Liver (tissue), 9 donors: ENCODE results near the gene SLC26A1. TPM values are rescaled to one million over a fixed set of nuclear protein-coding genes. Genes with fewer than 3 reads are reported as not detected.

Experiments used
- DNase-seq: peaks from one replicate; pipeline ENCODE4 v3.0.0-alpha.2; 2017; ENCODE audit warnings: low spot score
- H3K27ac ChIP-seq, 2 donors: one replicate each; pipeline ENCODE4 v1.7.0; 2013; ENCODE audit warnings: inconsistent platforms in 2 of 2, low read length in 2 of 2, control low read depth in 1 of 2, low read depth in 1 of 2, mild to moderate bottlenecking in 1 of 2
- H3K27me3 ChIP-seq, 4 donors: one replicate each; pipeline versions ENCODE4 v1.6.1 to v1.7.0; 2013; ENCODE audit warnings: low read length in 3 of 4, inconsistent platforms in 1 of 4, mild to moderate bottlenecking in 1 of 4, moderate library complexity in 1 of 4; ENCODE audit not compliant: control insufficient read depth in 4 of 4, insufficient read depth in 4 of 4
- H3K36me3 ChIP-seq, 4 donors: one replicate each; pipeline versions ENCODE4 v1.6.1 to v1.7.0; 2013; ENCODE audit warnings: low read length in 3 of 4, mild to moderate bottlenecking in 3 of 4, low read depth in 1 of 4, moderate library complexity in 1 of 4; ENCODE audit not compliant: control insufficient read depth in 4 of 4, insufficient read depth in 3 of 4
- H3K4me1 ChIP-seq, 4 donors: one replicate each; pipeline versions ENCODE4 v1.6.1 to v1.7.0; 2013; ENCODE audit warnings: low read length in 3 of 4, mild to moderate bottlenecking in 3 of 4, moderate library complexity in 1 of 4; ENCODE audit not compliant: control insufficient read depth in 4 of 4, insufficient read depth in 4 of 4
- H3K4me3 ChIP-seq, 3 donors: one replicate each; pipeline versions ENCODE4 v1.6.1 to v1.7.0; 2013; ENCODE audit warnings: low read length in 3 of 3, control low read depth in 1 of 3, low read depth in 1 of 3, mild to moderate bottlenecking in 1 of 3
- H3K9ac ChIP-seq, 2 donors: one replicate each; pipeline ENCODE4 v1.7.0; 2013; ENCODE audit warnings: low read length in 2 of 2, mild to moderate bottlenecking in 2 of 2, moderate library complexity in 2 of 2, control low read depth in 1 of 2, low read depth in 1 of 2
- H3K9me3 ChIP-seq, 4 donors: one replicate each; pipeline versions ENCODE4 v1.6.1 to v1.7.0; 2013; ENCODE audit warnings: low read length in 3 of 4; ENCODE audit not compliant: control insufficient read depth in 4 of 4
- ATF3 ChIP-seq: IDR thresholded peaks from 2 replicates; pipeline ENCODE4 v1.6.1; 2016; ENCODE audit warnings: antibody characterized with exemption
- CTCF ChIP-seq: fragments of 150-350 bp; IDR thresholded peaks from 2 replicates; pipeline ENCODE4 v1.5.1; 2017; ENCODE audit warnings: improper control_type of control experiment, low read depth, low read length; ENCODE audit not compliant: missing input control
- EGR1 ChIP-seq, 2 donors: IDR thresholded peaks; 2 replicates each; pipeline ENCODE4 v1.6.1; 2016 to 2018; ENCODE audit warnings: antibody characterized with exemption in 2 of 2, low read depth in 2 of 2
- FOXA1 ChIP-seq: IDR thresholded peaks from 2 replicates; pipeline ENCODE4 v1.6.1; 2016; ENCODE audit warnings: antibody characterized with exemption
- FOXA2 ChIP-seq: IDR thresholded peaks from 2 replicates; pipeline ENCODE4 v1.6.1; 2016; ENCODE audit warnings: antibody characterized with exemption
- GABPA ChIP-seq, 2 donors: IDR thresholded peaks in 1 of 2; conservative IDR thresholded peaks in 1 of 2; 2 replicates each; pipeline ENCODE4 v1.6.1; 2016; ENCODE audit warnings: antibody characterized with exemption in 2 of 2, mild to moderate bottlenecking in 1 of 2, moderate library complexity in 1 of 2
- HNF4A ChIP-seq, 2 donors: conservative IDR thresholded peaks; 2 replicates each; pipeline ENCODE4 v1.6.1; 2016; ENCODE audit warnings: antibody characterized with exemption in 2 of 2, mild to moderate bottlenecking in 2 of 2
- HNF4G ChIP-seq: IDR thresholded peaks from 2 replicates; pipeline ENCODE4 v1.6.1; 2016; ENCODE audit warnings: antibody characterized with exemption
- JUND ChIP-seq, 2 donors: IDR thresholded peaks; 2 replicates each; pipeline ENCODE4 v1.6.1; 2016; ENCODE audit warnings: antibody characterized with exemption in 2 of 2
- MAX ChIP-seq: IDR thresholded peaks from 2 replicates; pipeline ENCODE4 v1.6.1; 2016; ENCODE audit warnings: antibody characterized with exemption
- NR2F2 ChIP-seq: IDR thresholded peaks from 2 replicates; pipeline ENCODE4 v1.6.1; 2016; ENCODE audit warnings: antibody characterized with exemption
- RAD21 ChIP-seq, 2 donors: IDR thresholded peaks; 2 replicates each; pipeline ENCODE4 v1.6.1; 2016; ENCODE audit warnings: antibody characterized with exemption in 2 of 2, mild to moderate bottlenecking in 2 of 2
- REST ChIP-seq: IDR thresholded peaks from 2 replicates; pipeline ENCODE4 v1.6.1; 2016; ENCODE audit warnings: antibody characterized with exemption, mild to moderate bottlenecking
- RXRA ChIP-seq, 2 donors: IDR thresholded peaks; 2 replicates each; pipeline ENCODE4 v1.6.1; 2017 to 2018; ENCODE audit warnings: antibody characterized with exemption in 2 of 2, mild to moderate bottlenecking in 1 of 2
- SP1 ChIP-seq: IDR thresholded peaks from 2 replicates; pipeline ENCODE4 v1.6.1; 2018; ENCODE audit warnings: antibody characterized with exemption, mild to moderate bottlenecking
- TAF1 ChIP-seq: conservative IDR thresholded peaks from 2 replicates; pipeline ENCODE4 v1.6.1; 2016; ENCODE audit warnings: antibody characterized with exemption, mild to moderate bottlenecking
- YY1 ChIP-seq: IDR thresholded peaks from 2 replicates; pipeline ENCODE4 v1.6.1; 2016; ENCODE audit warnings: antibody characterized with exemption, mild to moderate bottlenecking
- WGBS: extraction: QIAGEN DNeasy Blood & Tissue Kit; methylation state at CpG from one replicate; pipeline ENCODE4 v1.1.7; 2013; 5-methylcytosine and 5-hydroxymethylcytosine counted together
- polyA plus RNA-seq, 2 donors: library from polyadenylated mRNA; stranded (reverse) in 1 of 2; unstranded in 1 of 2; fragments of 200-250 nt in 1 of 2; fragments of >200 nt in 1 of 2; fragmentation: Nextera tagmentation in 1 of 2; extraction: Ambion mirVana in 1 of 2; gene quantifications; one replicate each; pipeline versions ENCODE4 v1.2.1 to v1.2.3, GENCODE V29; 2013 to 2015
- total RNA-seq, 2 donors: library from RNA; depleted of rRNA; stranded (reverse); fragments of >200 nt; gene quantifications; one replicate each; pipeline ENCODE4 v1.2.3, GENCODE V29; 2014
- donor health status: healthy.
- donor health status: healthy.
- donor health status: healthy.
- donor health status: healthy.
- donor health status: healthy.

The SLC26A1 gene
- total and polyA plus RNA-seq, 4 donors = 5.1 to 41.0 (median 26.3) TPM

GRCh38 chr4:966266-967112, 26.7 kb downstream of the SLC26A1 start:
- peaks cover 0 to 3% (median under 1%) of the 10 kb centered on the region in 4 donors for H3K4me1 ChIP-seq
- WGBS = 93% methylated on average over 48 of the region's 48 CpGs
- no peak for DNase-seq
- peaks cover 0 to 23% (median 2%) of the 10 kb centered on the region in 4 donors for H3K36me3 ChIP-seq
- no peaks in the 10 kb centered on the region for H3K9me3 ChIP-seq
- no peak overlapping the region for H3K27ac ChIP-seq
- no peak overlapping the region for H3K9ac ChIP-seq
- no peak overlapping the region for H3K4me3 ChIP-seq
- no peak for TF ChIP-seq GABPA (IDR thresholded peaks at IDR 0.05 in 1 of 2, conservative IDR thresholded peaks at IDR 0.05 in 1 of 2)
- no peak for TF ChIP-seq HNF4A (conservative IDR thresholded peaks at IDR 0.05)
- no peak for TF ChIP-seq EGR1 (IDR thresholded peaks at IDR 0.05; ENCODE audit: low read depth in 2 of 2)
- TF ChIP-seq SP1 = no peak
- no peak for TF ChIP-seq NR2F2
- no peak for TF ChIP-seq YY1
- TF ChIP-seq RXRA (IDR thresholded peaks at IDR 0.05) = no peak
- TF ChIP-seq TAF1 = no peak
- TF ChIP-seq REST = no peak
- no peak for TF ChIP-seq ATF3
- TF ChIP-seq FOXA1 = no peak
- TF ChIP-seq CTCF = no peak
- TF ChIP-seq HNF4G = no peak
- TF ChIP-seq FOXA2 = no peak
- no peak for TF ChIP-seq JUND (IDR thresholded peaks at IDR 0.05)
- TF ChIP-seq RAD21 (IDR thresholded peaks at IDR 0.05) = no peak
- no peak for TF ChIP-seq MAX
- no peaks in the 10 kb centered on the region for H3K27me3 ChIP-seq

GRCh38 chr4:965766-966134, 27.5 kb downstream of the SLC26A1 start:
- H3K36me3 ChIP-seq = peaks cover 0 to 23% (median 2%) of the 10 kb centered on the region in 4 donors
- DNase-seq = no peak
- H3K4me3 ChIP-seq = no peak overlapping the region
- no peaks in the 10 kb centered on the region for H3K27me3 ChIP-seq
- H3K27ac ChIP-seq = no peak overlapping the region
- TF ChIP-seq NR2F2 (no peak), CTCF (no peak), EGR1 (IDR thresholded peaks at IDR 0.05; ENCODE audit: low read depth in 2 of 2) (no peak), YY1 (no peak), REST (no peak), TAF1 (no peak), ATF3 (no peak), JUND (IDR thresholded peaks at IDR 0.05) (no peak), GABPA (IDR thresholded peaks at IDR 0.05 in 1 of 2, conservative IDR thresholded peaks at IDR 0.05 in 1 of 2) (no peak), HNF4G (no peak), HNF4A (conservative IDR thresholded peaks at IDR 0.05) (no peak)
- H3K4me1 ChIP-seq = no peaks in the 10 kb centered on the region
- 96% methylated on average over 21 of the region's 21 CpGs for WGBS
- no peaks in the 10 kb centered on the region for H3K9me3 ChIP-seq
- H3K9ac ChIP-seq = no peak overlapping the region
